Peyer's patch (tissue), 4 donors: ENCODE measurements around the gene NDUFA11.

ENCODE experiments used
- CTCF ChIP-seq, 6 experiments: fragments of 450-650 bp in 4 of 6; fragments of 200-600 bp in 2 of 6; sonication (generic) in 1 of 6; IDR thresholded peaks; one replicate each; pipeline ENCODE4 v1.5.1; 2017 to 2019; ENCODE audit warnings: antibody characterized with exemption in 6 of 6, mild to moderate bottlenecking in 3 of 6, moderate library complexity in 1 of 6
- POLR2A ChIP-seq, 2 donors: fragments of 450-650 bp; IDR thresholded peaks; one replicate each; pipeline ENCODE4 v1.5.1; 2017; ENCODE audit warnings: antibody characterized with exemption in 2 of 2, mild to moderate bottlenecking in 2 of 2, moderate library complexity in 2 of 2

- TF ChIP-seq CTCF (IDR thresholded peaks at IDR 0.05) (no peak), POLR2A (IDR thresholded peaks at IDR 0.05) (no peak)
These were observed 11.6 kb upstream of the NDUFA11 start for GRCh38 chr19:5914946-5915781.
